DND-41 (cell line): ENCODE measurements around the gene BICC1.

Experiments used
- CTCF ChIP-seq: IDR thresholded peaks from 2 replicates; pipeline ENCODE4 v1.5.1; 2012; ENCODE audit warnings: borderline replicate concordance, low read length, moderate library complexity, mild to moderate bottlenecking; ENCODE audit not compliant: poor library complexity, severe bottlenecking; ENCODE audit errors: extremely low read depth
- EZH2 ChIP-seq: IDR thresholded peaks from 3 replicates; pipeline ENCODE4 v1.6.1; 2012; ENCODE audit warnings: borderline replicate concordance, low read depth, mild to moderate bottlenecking, moderate library complexity, low read length, inconsistent platforms; ENCODE audit not compliant: severe bottlenecking

GRCh38 chr10:58608826-58609531 is 96.3 kb downstream of the BICC1 start:
- TF ChIP-seq EZH2 = no peak
- TF ChIP-seq CTCF = no peak
